ENCODE measurements around the gene SH3RF1.

DNA sequence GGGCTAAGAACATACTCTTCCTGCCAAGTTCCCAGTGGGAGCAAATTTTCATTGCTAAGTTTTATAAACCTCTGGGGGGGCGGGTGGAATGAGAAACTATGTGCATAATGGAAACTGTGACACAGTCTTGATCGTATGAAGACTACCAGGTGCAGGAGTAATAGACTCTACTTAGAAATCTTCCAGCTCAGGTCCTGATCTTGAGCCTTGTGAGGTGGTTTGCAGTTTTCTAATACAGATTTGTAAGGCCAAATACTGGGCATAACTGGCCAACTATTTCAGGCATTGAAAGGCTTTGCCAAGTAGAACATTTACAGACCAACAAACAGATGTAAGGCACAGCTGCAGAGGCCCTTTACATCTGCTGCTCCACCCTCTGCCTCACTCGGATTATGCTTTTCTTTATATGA lies 171.0 kb downstream of the SH3RF1 start:
- TF ChIP-seq CTCF (IDR thresholded peaks at IDR 0.05) (no peak), POLR2A (IDR thresholded peaks at IDR 0.05) (no peak)

Measured in body of pancreas (tissue), 4 donors.